Chondrocyte (in vitro differentiated cells): ENCODE results near the gene AIM2. TPM values are rescaled to one million over a fixed set of nuclear protein-coding genes. Genes with fewer than 3 reads are reported as not detected.

Experiments
- DNase-seq: peaks from one replicate; pipeline ENCODE4 v3.0.0; 2021; ENCODE audit warnings: mixed read lengths, low spot score
- H3K27ac Mint-ChIP-seq: one replicate; pipeline ENCODE4 v1.8.0; 2021; ENCODE audit warnings: mild to moderate bottlenecking, moderate library complexity, mixed read lengths; ENCODE audit not compliant: unreplicated experiment
- H3K27me3 Mint-ChIP-seq: 2 replicates; pipeline ENCODE4 v1.8.0; 2021; ENCODE audit warnings: low read depth, mixed read lengths
- H3K36me3 Mint-ChIP-seq: 2 replicates; pipeline ENCODE4 v1.8.0; 2021; ENCODE audit warnings: low read depth, mixed read lengths
- H3K4me1 Mint-ChIP-seq: 2 replicates; pipeline ENCODE4 v1.8.0; 2021; ENCODE audit warnings: low read depth, mild to moderate bottlenecking, mixed read lengths
- H3K4me3 Mint-ChIP-seq: one replicate; pipeline ENCODE4 v1.8.0; 2021; ENCODE audit warnings: mild to moderate bottlenecking, moderate library complexity, mixed read lengths; ENCODE audit not compliant: unreplicated experiment
- H3K9me3 Mint-ChIP-seq: 2 replicates; pipeline ENCODE4 v1.8.0; 2021; ENCODE audit warnings: low read depth, mixed read lengths
- total RNA-seq: library from RNA; stranded (reverse); gene quantifications from 3 replicates; pipeline ENCODE4 v1.2.1, GENCODE V29; 2021
- TF ChIP-seq, protein P1 (sequence below): fragments of 200-600 bp; sonication (generic); IDR thresholded peaks from 2 replicates; pipeline ENCODE4 v1.5.0; 2021; ENCODE audit warnings: antibody characterized with exemption, mild to moderate bottlenecking, moderate library complexity

The AIM2 gene
- total RNA-seq, 1 donor from 2014 or later, result not detected

DNA sequence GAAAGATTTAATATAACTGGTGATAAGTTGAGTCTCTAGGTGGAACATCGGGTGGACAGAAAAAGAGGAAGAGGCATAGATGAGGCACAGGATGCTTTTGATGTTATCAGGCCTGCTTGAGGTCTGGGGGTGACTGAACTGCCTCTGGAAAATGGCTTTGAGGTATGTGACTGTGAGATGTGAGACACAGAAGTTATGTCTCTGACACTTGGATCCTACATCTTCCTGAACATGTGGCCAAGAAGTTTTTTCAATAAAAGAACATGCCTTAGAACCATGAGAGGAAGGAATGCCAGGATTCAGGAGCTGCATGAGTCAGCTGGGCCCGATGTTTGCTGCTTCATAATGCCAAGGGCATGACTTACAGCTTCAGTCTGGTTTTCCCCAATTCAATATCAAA lies 11.5 kb upstream of the AIM2 start:
- Mint-ChIP-seq H3K4me1 (no peaks in the 10 kb centered on the region), H3K9me3 (no peaks in the 10 kb centered on the region), H3K36me3 (no peaks in the 10 kb centered on the region), H3K27ac (no peak overlapping the region), H3K27me3 (peaks cover 2% of the 10 kb centered on the region), H3K4me3 (no peak overlapping the region)
- DNase-seq, result no peak
- TF ChIP-seq, protein P1, sequence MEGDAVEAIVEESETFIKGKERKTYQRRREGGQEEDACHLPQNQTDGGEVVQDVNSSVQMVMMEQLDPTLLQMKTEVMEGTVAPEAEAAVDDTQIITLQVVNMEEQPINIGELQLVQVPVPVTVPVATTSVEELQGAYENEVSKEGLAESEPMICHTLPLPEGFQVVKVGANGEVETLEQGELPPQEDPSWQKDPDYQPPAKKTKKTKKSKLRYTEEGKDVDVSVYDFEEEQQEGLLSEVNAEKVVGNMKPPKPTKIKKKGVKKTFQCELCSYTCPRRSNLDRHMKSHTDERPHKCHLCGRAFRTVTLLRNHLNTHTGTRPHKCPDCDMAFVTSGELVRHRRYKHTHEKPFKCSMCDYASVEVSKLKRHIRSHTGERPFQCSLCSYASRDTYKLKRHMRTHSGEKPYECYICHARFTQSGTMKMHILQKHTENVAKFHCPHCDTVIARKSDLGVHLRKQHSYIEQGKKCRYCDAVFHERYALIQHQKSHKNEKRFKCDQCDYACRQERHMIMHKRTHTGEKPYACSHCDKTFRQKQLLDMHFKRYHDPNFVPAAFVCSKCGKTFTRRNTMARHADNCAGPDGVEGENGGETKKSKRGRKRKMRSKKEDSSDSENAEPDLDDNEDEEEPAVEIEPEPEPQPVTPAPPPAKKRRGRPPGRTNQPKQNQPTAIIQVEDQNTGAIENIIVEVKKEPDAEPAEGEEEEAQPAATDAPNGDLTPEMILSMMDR, result no peak

GRCh38 chr1:159084867-159085266 lies 8.3 kb upstream of the AIM2 start:
- no peaks in the 10 kb centered on the region for H3K4me1 Mint-ChIP-seq
- no peaks in the 10 kb centered on the region for H3K36me3 Mint-ChIP-seq
- H3K27me3 Mint-ChIP-seq, result peaks cover 20% of the 10 kb centered on the region

GRCh38 chr1:159084152-159084551 lies 7.6 kb upstream of the AIM2 start:
- Mint-ChIP-seq H3K9me3 (no peaks in the 10 kb centered on the region), H3K4me3 (no peak overlapping the region), H3K27ac (no peak overlapping the region), H3K36me3 (no peaks in the 10 kb centered on the region), H3K27me3 (peaks cover 24% of the 10 kb centered on the region), H3K4me1 (no peaks in the 10 kb centered on the region)
- TF ChIP-seq, protein P1, result no peak
- no peak for DNase-seq

More at GRCh38 chr1:159084867-159085266, 8.3 kb upstream of the AIM2 start:
- DNase-seq, result no peak
- Mint-ChIP-seq H3K9me3 (no peaks in the 10 kb centered on the region), H3K4me3 (no peak overlapping the region), H3K27ac (no peak overlapping the region)
- TF ChIP-seq, protein P1, result no peak

DNA sequence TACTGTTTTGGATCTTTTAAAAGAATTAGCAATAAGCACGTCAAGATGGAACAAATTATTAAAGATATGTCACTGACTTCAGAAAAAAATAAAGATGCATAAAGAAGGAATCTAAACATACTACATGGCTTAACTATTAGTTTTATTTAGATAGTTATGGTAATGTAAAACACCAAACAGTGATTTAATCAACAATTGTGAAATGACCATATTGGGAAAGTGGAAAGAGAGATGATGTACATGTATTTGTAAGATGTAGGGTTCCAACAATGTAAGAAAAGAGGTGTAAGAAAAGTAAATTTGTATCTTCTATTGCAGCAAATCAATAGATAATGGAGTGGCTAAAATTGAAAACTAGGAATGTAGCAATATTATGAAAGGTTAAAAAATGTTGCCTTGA lies 6.4 kb upstream of the AIM2 start:
- no peaks in the 10 kb centered on the region for H3K4me1 Mint-ChIP-seq
- no peak overlapping the region for H3K4me3 Mint-ChIP-seq
- DNase-seq, result no peak
- peaks cover 34% of the 10 kb centered on the region for H3K27me3 Mint-ChIP-seq
- no peak overlapping the region for H3K27ac Mint-ChIP-seq
- TF ChIP-seq, protein P1, result no peak
- no peaks in the 10 kb centered on the region for H3K36me3 Mint-ChIP-seq
- H3K9me3 Mint-ChIP-seq, result no peaks in the 10 kb centered on the region

- no peaks in the 10 kb centered on the region for H3K9me3 Mint-ChIP-seq
- H3K27ac Mint-ChIP-seq, result no peak overlapping the region
- H3K4me3 Mint-ChIP-seq, result no peak overlapping the region
- H3K27me3 Mint-ChIP-seq, result peaks cover 43% of the 10 kb centered on the region
- H3K4me1 Mint-ChIP-seq, result no peaks in the 10 kb centered on the region
- TF ChIP-seq, protein P1, result no peak
- H3K36me3 Mint-ChIP-seq, result no peaks in the 10 kb centered on the region
- no peak for DNase-seq
Observed at GRCh38 chr1:159081626-159082025, 5.1 kb upstream of the AIM2 start.
